ENCODE data around the gene KCNJ2. TPM values are rescaled to one million over a fixed set of nuclear protein-coding genes. Genes with fewer than 3 reads are reported as not detected.
A peak's percentile ranks its signal among the peaks of the same experiment; 100 is the strongest.

The KCNJ2 gene
- total RNA-seq, 1 experiment from 2014 or later = 0.36 TPM

DNA sequence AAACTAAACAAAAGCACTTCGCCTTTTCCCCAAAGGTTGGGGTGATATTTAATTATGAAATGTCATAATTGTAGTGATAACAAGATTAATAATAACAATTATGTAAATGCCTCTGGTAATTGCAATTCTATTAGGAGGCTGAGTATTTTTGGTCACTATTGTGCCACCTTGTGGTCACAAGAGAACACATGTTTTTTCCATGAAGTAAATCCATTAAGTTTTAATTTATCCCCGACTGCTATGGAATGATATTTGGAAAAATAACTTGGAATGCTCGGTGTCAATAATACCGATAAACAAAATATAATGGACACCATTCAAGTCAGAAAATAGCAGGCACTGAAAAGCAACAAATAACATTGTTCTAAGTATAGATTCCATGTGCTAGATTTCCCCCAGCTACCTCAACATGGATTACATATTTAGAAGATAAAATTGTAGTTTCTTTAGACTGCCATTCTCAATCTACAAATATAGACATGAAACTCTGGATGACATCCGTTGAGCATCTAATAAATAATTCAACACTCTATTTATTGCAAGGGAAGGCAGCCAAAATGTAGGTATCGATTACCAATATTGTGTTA is 25.0 kb upstream of the KCNJ2 start:
- CTCF ChIA-PET = interaction anchor here (0.6 to 1.6 kb wide), 5 partner anchors 365 to 618 kb away, joined by 3 to 9 read pairs (median 4); no protein-coding TSS in a partner anchor

DNA sequence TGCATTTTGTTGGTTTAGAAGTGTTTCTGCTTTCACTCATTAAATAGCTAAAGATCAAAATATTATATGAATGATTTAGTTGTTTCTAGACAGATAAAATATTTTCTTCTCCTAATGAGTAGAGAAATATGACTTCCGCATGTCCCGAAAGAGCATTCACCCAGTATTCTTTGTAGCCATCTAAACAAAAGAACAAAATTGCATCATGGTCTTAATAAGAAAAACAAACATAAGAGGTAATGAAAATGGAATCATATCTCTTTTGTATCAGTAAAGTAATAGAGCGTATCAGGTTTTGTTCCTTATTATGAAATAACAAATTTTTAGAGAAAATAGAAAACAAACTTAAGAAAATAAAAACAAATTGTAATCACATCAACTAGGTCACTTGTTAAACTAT is 16.1 kb upstream of the KCNJ2 start:
- H3K36me3 ChIP-seq (ENCODE audit: low read depth, low read length) = no peaks in the 10 kb centered on the region
- no peak overlapping the region for H3K4me3 ChIP-seq (ENCODE audit: low read length)
- H4K20me1 ChIP-seq (ENCODE audit: low read length) = no peaks in the 10 kb centered on the region
- CTCF ChIA-PET = no interaction called here
- no peak for DNase-seq
- H3K4me2 ChIP-seq (ENCODE audit: low read length) = no peak overlapping the region
- no peak overlapping the region for H3K9ac ChIP-seq (ENCODE audit: low read length)
- no peaks in the 10 kb centered on the region for H3K9me2 ChIP-seq (replicated peaks; ENCODE audit: low read length)
- no peaks in the 10 kb centered on the region for H3K27me3 ChIP-seq (ENCODE audit: low read length)
- no peak overlapping the region for H2AFZ ChIP-seq (ENCODE audit: low read length)
- ATAC-seq = no peak
- no peak for TF ChIP-seq EZH2 (IDR thresholded peaks at IDR 0.05; ENCODE audit: low read length, unreplicated experiment)
- TF ChIP-seq EZH2phosphoT487 (IDR thresholded peaks at IDR 0.05; ENCODE audit: borderline replicate concordance, low read length) = no peak
- TF ChIP-seq, protein P1, sequence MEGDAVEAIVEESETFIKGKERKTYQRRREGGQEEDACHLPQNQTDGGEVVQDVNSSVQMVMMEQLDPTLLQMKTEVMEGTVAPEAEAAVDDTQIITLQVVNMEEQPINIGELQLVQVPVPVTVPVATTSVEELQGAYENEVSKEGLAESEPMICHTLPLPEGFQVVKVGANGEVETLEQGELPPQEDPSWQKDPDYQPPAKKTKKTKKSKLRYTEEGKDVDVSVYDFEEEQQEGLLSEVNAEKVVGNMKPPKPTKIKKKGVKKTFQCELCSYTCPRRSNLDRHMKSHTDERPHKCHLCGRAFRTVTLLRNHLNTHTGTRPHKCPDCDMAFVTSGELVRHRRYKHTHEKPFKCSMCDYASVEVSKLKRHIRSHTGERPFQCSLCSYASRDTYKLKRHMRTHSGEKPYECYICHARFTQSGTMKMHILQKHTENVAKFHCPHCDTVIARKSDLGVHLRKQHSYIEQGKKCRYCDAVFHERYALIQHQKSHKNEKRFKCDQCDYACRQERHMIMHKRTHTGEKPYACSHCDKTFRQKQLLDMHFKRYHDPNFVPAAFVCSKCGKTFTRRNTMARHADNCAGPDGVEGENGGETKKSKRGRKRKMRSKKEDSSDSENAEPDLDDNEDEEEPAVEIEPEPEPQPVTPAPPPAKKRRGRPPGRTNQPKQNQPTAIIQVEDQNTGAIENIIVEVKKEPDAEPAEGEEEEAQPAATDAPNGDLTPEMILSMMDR (conservative IDR thresholded peaks at IDR 0.05; ENCODE audit: low read depth, low read length) = no peak
- no peaks in the 10 kb centered on the region for H3F3A ChIP-seq (ENCODE audit: low read length, unreplicated experiment)
- H3K79me2 ChIP-seq (ENCODE audit: low read length) = no peaks in the 10 kb centered on the region
- BruUV-seq (replicated peaks) = no TSS peak
- no peaks in the 10 kb centered on the region for H3K9me3 ChIP-seq (ENCODE audit: low read length)
- intact Hi-C loops (cut with micrococcal nuclease) = no loop called here
- H3K4me1 ChIP-seq (ENCODE audit: insufficient read depth, low read length) = peaks cover 12% of the 10 kb centered on the region
- POLR2A ChIA-PET (ENCODE audit: unreplicated experiment) = no interaction called here
- H3K27ac ChIP-seq (ENCODE audit: low read length) = no peak overlapping the region

More for the DNA sequence above, 25.0 kb upstream of the KCNJ2 start:
- BruUV-seq (replicated peaks) = no TSS peak
- DNase-seq (peak; percentile 56), ATAC-seq (no peak; the same call in 1 of the 2 replicates)
- H3K9me3 ChIP-seq (ENCODE audit: low read length) = no peaks in the 10 kb centered on the region
- intact Hi-C loops (cut with micrococcal nuclease) = loop anchor here (1.0 to 5.0 kb wide), 9 partner anchors 54 to 618 kb away; no protein-coding TSS in a partner anchor
- TF ChIP-seq EZH2phosphoT487 (IDR thresholded peaks at IDR 0.05; ENCODE audit: borderline replicate concordance, low read length) = no peak
- TF ChIP-seq EZH2 (IDR thresholded peaks at IDR 0.05; ENCODE audit: low read length, unreplicated experiment) = no peak
- TF ChIP-seq, protein P1 (conservative IDR thresholded peaks at IDR 0.05; ENCODE audit: low read depth, low read length) = peak; percentile 91
- no peak overlapping the region for H3K4me3 ChIP-seq (ENCODE audit: low read length)
- no peaks in the 10 kb centered on the region for H3K79me2 ChIP-seq (ENCODE audit: low read length)
- no peaks in the 10 kb centered on the region for H3F3A ChIP-seq (ENCODE audit: low read length, unreplicated experiment)
- POLR2A ChIA-PET (ENCODE audit: unreplicated experiment) = interaction anchor here (0.7 kb wide), 1 partner anchor 197 kb away, joined by 3 read pairs; no protein-coding TSS in a partner anchor
- 0 out of 2 replicates have a peak overlapping the region, but pooled peaks have one; percentile 17 for H2AFZ ChIP-seq (ENCODE audit: low read length)
- H3K4me2 ChIP-seq (ENCODE audit: low read length) = 0 out of 2 replicates have a peak overlapping the region, but pooled peaks have one; percentile 9
- no peak overlapping the region for H3K9ac ChIP-seq (ENCODE audit: low read length)
- peaks cover 7% of the 10 kb centered on the region for H3K4me1 ChIP-seq (ENCODE audit: insufficient read depth, low read length)
- no peak overlapping the region for H3K27ac ChIP-seq (ENCODE audit: low read length)
- H3K9me2 ChIP-seq (replicated peaks; ENCODE audit: low read length) = no peaks in the 10 kb centered on the region
- no peaks in the 10 kb centered on the region for H3K27me3 ChIP-seq (ENCODE audit: low read length)
- H4K20me1 ChIP-seq (ENCODE audit: low read length) = no peaks in the 10 kb centered on the region
- H3K36me3 ChIP-seq (ENCODE audit: low read depth, low read length) = no peaks in the 10 kb centered on the region

DNA sequence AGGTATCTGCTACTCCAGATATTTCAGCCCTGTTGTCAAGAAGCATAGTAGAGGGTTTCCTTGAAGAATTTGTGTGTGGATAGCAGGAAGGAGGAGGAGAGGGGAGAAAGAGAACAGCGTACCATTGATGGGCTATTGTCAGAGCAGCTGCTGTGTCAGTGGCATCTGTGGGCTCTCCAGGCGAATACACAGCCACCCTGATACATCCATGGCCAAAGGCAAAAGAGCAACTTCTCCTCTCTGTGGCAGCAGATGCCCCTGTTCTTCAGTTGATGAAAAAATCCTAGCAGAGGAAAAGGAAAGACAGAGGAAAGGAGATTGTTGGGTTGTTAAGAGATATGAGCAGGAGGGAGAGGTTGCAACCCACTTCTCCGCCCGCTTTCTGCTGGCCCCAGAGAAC is 12.2 kb upstream of the KCNJ2 start:
- H3K36me3 ChIP-seq (ENCODE audit: low read depth, low read length) = no peaks in the 10 kb centered on the region
- no peaks in the 10 kb centered on the region for H3F3A ChIP-seq (ENCODE audit: low read length, unreplicated experiment)
- no peaks in the 10 kb centered on the region for H4K20me1 ChIP-seq (ENCODE audit: low read length)
- no peaks in the 10 kb centered on the region for H3K27me3 ChIP-seq (ENCODE audit: low read length)
- POLR2A ChIA-PET (ENCODE audit: unreplicated experiment) = no interaction called here
- H3K79me2 ChIP-seq (ENCODE audit: low read length) = no peaks in the 10 kb centered on the region
- H3K4me2 ChIP-seq (ENCODE audit: low read length) = no peak overlapping the region
- DNase-seq = no peak
- no peak overlapping the region for H2AFZ ChIP-seq (ENCODE audit: low read length)
- no peaks in the 10 kb centered on the region for H3K9me3 ChIP-seq (ENCODE audit: low read length)
- no peak overlapping the region for H3K9ac ChIP-seq (ENCODE audit: low read length)
- no peak for TF ChIP-seq EZH2 (IDR thresholded peaks at IDR 0.05; ENCODE audit: low read length, unreplicated experiment)
- no peak for TF ChIP-seq EZH2phosphoT487 (IDR thresholded peaks at IDR 0.05; ENCODE audit: borderline replicate concordance, low read length)
- TF ChIP-seq, protein P1 (conservative IDR thresholded peaks at IDR 0.05; ENCODE audit: low read depth, low read length) = no peak
- H3K4me3 ChIP-seq (ENCODE audit: low read length) = no peak overlapping the region
- no TSS peak for BruUV-seq (replicated peaks)
- CTCF ChIA-PET = no interaction called here
- H3K27ac ChIP-seq (ENCODE audit: low read length) = no peak overlapping the region
- no peaks in the 10 kb centered on the region for H3K9me2 ChIP-seq (replicated peaks; ENCODE audit: low read length)
- no peak for ATAC-seq
- intact Hi-C loops (cut with micrococcal nuclease) = no loop called here
- peaks cover 17% of the 10 kb centered on the region for H3K4me1 ChIP-seq (ENCODE audit: insufficient read depth, low read length)

Measured in PC-3 (cell line).